Measurements from ENCODE around the gene ADAMTS3.
"Not testable (repeated sequence)": the region's sequence is repeated elsewhere in the genome, so short reads cannot be mapped to it uniquely, and the experiment has no call there.

The ADAMTS3 gene

GRCh38 chr4:72463724-72464123, 105.3 kb downstream of the ADAMTS3 start:
- DNase-seq = no peak

GRCh38 chr4:72457158-72457557, 111.9 kb downstream of the ADAMTS3 start:
- no peak for DNase-seq

DNA sequence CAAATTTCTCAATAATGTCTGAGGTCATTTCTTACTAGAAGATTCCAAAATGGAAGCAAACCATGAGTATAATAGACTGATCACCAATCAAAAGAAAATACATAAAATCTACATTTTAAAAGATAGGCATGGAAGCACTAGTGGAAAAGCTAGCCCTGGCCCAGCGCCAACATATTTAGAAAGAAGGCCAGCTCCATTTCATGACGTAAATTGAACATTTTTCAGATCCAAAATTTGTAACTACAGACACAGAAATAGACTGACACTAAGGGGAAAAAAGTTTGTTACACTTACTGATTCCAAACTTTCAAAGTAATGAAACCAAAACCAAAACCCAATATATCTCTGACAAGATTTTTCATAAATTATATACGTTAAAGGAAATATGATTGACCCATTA, 117.7 kb downstream of the ADAMTS3 start:
- DNase-seq = no peak

DNA sequence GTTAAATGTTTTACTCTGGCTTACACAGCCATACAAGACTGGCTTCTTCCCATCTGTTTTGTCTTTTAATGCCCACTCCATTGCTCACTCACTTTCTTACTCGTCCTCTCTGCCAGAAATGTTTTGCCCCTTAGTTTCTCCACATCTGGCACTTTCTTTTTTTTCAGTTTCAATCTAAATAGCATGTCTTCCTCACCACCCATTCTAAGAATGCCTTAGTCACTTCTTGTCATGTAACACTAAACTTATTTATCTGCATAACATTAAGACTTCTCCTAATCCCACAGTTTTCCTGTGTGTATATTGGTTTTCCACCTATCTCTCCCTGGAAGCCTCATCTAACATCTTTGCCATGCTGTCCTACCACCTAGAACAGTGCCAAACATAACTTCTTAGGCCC, 119.3 kb downstream of the ADAMTS3 start:
- DNase-seq = no peak

DNA sequence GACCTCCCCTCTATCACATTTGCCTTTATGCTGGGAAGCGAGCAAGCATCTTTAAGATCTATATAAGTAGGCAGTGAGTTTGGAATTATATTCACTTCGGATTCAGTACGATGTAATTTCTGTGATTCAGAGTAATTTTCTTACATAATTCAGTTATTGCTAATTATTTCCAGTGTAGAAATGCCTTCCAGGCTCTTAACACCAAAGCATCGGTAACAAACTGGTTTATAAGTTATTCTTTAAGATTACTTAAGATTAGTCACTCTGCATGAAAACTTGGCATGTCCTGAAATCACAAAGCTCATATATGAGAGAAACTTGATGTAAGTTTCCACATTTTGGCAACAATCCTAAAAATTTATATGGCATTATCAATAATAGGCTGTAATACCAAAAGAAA, 120.8 kb downstream of the ADAMTS3 start:
- DNase-seq = no peak

GRCh38 chr4:72446353-72447055, 122.5 kb downstream of the ADAMTS3 start:
- no peak for DNase-seq

- no peak for DNase-seq
Observed at GRCh38 chr4:72444092-72444491, 124.9 kb downstream of the ADAMTS3 start.

DNA sequence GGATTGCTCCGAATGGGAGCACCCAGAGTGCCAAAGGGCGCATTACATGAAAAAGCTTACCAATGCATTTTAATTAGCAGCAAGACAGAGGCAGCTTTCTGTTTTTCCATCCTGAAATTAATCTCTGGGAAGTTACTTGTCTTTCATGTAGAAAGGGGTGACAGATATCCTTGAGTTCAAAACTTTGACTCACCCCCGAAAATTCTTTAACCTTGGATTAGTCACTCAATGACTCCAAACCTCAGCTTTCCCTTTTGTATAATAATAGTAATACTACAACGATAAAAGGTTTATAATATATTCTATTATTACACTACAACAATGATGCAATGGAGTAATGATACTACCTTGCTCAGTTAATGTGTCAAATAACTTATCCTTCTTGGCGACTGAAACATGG, 126.3 kb downstream of the ADAMTS3 start:
- DNase-seq = no peak

DNA sequence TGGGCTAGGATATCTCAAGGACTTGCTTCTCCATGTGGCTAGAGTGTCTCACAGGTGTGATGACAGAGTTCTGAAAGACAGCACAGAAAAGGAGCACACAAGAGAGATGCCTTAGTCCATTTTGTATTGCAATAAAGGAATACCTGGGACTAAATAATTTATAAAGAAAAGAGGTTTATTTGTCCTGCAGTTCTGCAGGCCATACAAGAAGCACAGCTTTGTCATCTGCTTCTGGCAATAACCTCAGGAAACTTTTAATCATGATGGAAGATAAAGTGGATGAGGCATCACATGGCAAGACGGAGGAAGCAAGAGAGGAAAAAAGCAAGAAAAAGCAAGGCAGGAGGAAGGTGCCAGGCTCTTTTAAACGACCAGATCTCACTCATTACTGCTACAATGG, 126.9 kb downstream of the ADAMTS3 start:
- no peak for DNase-seq

DNA sequence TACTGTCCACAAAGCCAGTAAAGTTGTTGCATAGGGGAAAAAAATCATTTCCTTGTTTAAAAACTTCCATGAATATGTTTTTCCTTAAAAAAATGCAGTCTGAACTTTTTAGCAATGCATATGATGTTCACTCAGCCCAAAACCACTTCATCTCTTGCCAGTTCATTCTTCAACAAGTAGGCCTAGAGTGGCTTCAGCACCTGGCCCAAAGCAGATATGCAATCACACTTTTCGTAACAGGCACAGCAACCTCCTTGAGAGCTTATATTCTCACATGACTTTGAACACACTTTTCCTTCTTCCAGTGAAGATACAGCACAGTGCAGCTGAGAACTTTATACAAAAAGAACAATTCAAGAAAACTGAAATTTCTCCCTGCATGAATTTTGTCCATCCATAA, 128.6 kb downstream of the ADAMTS3 start:
- no peak for DNase-seq

DNA sequence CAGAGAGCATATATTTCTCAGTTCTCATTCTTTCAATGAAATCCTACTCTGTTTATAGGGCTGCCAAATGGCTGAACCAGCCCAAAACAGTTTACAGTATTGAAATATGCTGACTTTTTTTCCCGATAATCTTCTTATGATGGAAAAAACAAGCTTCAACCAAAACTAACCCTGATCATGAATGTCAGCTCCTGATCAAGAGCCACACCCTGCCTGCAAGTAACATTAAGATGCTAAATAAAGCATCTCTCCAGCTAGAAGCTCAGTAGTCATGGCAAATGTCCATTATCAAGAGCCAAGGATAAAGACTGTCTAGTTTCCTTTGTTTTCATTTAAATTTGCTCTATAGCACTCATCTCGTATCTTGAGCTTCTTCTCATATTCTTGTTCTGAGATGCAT, 136.0 kb downstream of the ADAMTS3 start:
- DNase-seq = no peak

DNA sequence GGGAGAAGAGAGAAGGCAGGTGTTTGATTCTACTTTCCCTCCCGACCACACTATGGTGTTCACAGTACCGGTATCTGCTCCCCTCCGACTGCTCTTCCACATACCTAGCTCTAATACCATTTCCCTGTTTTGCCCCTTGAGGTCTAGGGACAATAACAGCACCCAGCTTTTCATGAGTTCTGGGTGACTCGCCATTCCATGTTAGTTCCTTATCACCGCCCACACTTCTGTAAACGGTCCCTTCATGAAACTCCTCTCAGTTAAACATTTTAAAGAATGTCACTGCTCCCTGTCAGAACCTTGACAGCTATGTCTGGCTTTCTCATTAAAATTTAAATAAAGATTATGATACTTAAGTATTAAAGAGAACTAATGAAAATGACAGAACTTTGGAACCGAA, 136.7 kb downstream of the ADAMTS3 start:
- DNase-seq = no peak

GRCh38 chr4:72430988-72431387, 138.0 kb downstream of the ADAMTS3 start:
- no peak for DNase-seq

DNA sequence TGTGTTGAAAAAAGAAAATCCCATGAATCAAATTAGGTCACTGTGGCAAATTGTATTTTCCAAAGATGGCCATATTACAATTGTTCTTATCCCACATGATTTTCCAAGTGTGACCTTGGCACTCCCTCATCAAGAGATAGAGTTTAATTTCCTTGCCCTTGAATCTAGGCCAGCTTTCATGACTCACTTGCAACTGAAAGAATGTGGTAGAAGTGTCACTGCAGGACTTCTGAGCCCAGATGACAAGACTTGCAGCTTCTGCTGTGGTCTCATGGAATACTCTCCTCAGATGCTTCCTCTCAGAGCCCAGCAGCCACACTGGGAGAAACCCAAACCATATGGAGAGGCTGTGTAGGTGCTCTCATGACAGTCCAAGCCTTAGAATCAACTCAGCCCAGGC, 139.0 kb downstream of the ADAMTS3 start:
- no peak for DNase-seq

GRCh38 chr4:72429397-72429889, 139.6 kb downstream of the ADAMTS3 start:
- DNase-seq = no peak

DNA sequence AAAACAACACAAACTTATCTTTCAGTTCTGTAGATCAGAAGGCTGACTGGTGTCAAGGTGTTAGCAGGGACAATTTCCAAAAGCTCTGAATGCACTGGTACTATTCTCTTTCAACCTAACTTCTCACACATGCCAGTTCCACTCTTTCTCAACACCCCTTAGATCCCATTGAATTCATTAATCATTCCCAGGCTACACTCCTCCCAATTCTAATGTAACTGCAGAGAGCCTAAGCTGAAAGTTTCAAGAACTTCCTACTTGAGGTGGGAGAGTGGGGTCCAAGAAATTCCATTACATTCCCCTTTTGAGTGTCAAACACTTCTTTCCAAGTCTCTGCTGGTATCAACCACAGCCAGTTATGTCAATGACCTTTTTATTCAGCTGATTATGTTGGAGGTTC, 142.0 kb downstream of the ADAMTS3 start:
- DNase-seq = no peak

- DNase-seq = not testable (repeated sequence)
Observed at GRCh38 chr4:72425908-72426307, 143.1 kb downstream of the ADAMTS3 start.

DNA sequence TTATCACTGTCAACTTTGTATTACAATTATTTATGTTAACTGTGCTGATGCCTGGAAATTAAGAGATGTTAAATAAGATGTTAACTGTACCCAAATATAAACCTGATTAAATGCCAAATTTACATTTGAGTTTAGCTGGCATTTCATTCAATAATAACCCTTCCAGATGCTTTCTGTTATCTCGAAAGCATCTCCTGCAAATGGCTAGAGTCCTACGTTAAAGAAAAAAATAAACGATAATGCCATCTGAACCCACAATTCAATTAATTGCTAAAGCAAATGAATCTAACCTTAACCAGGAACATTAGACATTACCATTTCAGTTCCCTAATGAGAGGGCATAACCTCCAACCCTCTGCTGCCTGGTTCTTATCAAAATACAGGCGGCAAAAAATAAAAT, 145.0 kb downstream of the ADAMTS3 start:
- DNase-seq = no peak

GRCh38 chr4:72422416-72422815, 146.6 kb downstream of the ADAMTS3 start:
- no peak for DNase-seq

DNA sequence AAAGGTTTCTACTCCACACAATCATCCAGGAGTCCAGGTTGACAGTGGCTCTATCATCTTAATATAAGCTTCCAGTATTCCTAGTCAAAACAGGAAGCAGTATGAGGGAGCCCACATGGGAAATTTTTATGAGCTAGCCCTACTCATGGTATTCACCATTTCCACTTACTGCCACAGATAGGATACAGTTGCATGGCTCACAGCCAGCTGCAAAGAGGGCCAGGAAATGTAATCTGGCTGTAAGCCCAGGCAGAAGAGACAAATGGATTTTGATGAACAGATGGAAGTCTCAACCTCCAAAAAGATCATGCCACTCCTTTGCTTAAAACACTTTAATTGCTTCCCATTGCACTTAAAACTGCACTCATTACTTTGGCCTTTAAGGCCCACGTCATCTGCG, 150.6 kb downstream of the ADAMTS3 start:
- DNase-seq = no peak

- no peak for DNase-seq
Observed at GRCh38 chr4:72410158-72410557, 158.9 kb downstream of the ADAMTS3 start.

- DNase-seq = no peak
Observed at GRCh38 chr4:72408568-72408967, 160.5 kb downstream of the ADAMTS3 start.

- no peak for DNase-seq
Observed at GRCh38 chr4:72405417-72405816, 163.6 kb downstream of the ADAMTS3 start.

GRCh38 chr4:72397314-72397713, 171.7 kb downstream of the ADAMTS3 start:
- DNase-seq = no peak

DNA sequence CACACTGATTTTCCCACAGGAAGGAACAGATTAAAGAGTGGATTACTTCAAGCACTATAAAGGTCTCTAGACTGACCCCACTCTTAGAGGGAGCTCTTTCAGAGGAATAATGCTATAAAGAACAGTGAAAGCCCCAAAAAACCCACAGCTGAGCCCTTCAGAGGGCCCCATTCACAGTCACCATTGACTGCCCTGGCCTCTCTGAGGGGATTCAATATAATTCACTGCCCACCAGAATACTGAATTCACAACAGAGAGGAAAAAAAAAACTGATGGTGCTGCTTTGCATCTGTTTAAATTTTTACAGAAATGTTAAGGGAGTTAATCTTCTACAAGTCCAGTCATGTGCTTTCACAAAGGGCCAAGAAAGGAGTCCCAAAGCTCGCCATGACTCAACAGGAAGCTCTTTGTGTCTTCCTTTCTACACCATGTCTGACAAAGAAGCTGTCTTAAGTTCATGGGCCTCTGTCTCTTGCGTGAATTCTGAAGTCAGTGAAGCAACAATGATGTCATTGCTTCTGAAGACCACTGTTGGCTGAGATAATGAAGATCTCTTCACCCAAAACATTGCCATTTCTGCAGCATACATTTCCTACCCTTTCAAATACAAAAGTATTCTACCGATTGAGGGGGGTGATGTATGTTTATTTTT, 174.9 kb downstream of the ADAMTS3 start:
- DNase-seq = no peak
